Esophagus muscularis mucosa (tissue), 4 donors: ENCODE results near the gene UBE2E3. TPM values are rescaled to one million over a fixed set of nuclear protein-coding genes. Genes with fewer than 3 reads are reported as not detected.

ENCODE experiments used
- DNase-seq: peaks from one replicate; pipeline ENCODE4 v3.0.0-alpha.2; 2017; ENCODE audit errors: extremely low spot score
- H3K27ac ChIP-seq, 4 donors: fragments of 200-600 bp; sonication (generic); replicated peaks in 1 of 4; 1 replicate in 3 of 4; 2 replicates in 1 of 4; pipeline ENCODE4 v1.5.1; 2016 to 2019; ENCODE audit warnings: mild to moderate bottlenecking in 1 of 4
- H3K27me3 ChIP-seq, 4 donors: fragments of 200-600 bp; sonication (generic); one replicate each; pipeline versions ENCODE4 v1.5.1 to v1.6.0; 2016 to 2019
- H3K36me3 ChIP-seq, 4 donors: fragments of 200-600 bp; sonication (generic); one replicate each; pipeline ENCODE4 v1.5.1; 2016 to 2019
- H3K4me1 ChIP-seq, 4 donors: fragments of 200-600 bp; sonication (generic); one replicate each; pipeline ENCODE4 v1.5.1; 2016 to 2019
- H3K4me3 ChIP-seq, 4 donors: fragments of 200-600 bp; sonication (generic); 1 replicate in 2 of 4; 2 replicates in 2 of 4; pipeline ENCODE4 v1.5.1; 2016 to 2019; ENCODE audit warnings: mild to moderate bottlenecking in 4 of 4, moderate library complexity in 1 of 4
- H3K9me3 ChIP-seq, 4 donors: fragments of 200-600 bp; sonication (generic); 1 replicate in 3 of 4; 2 replicates in 1 of 4; pipeline ENCODE4 v1.5.1; 2016 to 2019
- EP300 ChIP-seq: sonication (generic); formaldehyde crosslinking; IDR thresholded peaks from one replicate; pipeline ENCODE4 v1.6.1; 2017; ENCODE audit warnings: antibody characterized with exemption
- POLR2A ChIP-seq: fragments of 450-650 bp; IDR thresholded peaks from one replicate; pipeline ENCODE4 v1.6.1; 2017; ENCODE audit warnings: antibody characterized with exemption, moderate library complexity, mild to moderate bottlenecking, low read depth
- POLR2AphosphoS5 ChIP-seq, 2 donors: sonication (generic); formaldehyde crosslinking; IDR thresholded peaks; one replicate each; pipeline ENCODE4 v1.6.1; 2017; ENCODE audit warnings: antibody characterized with exemption in 2 of 2
- WGBS: methylation state at CpG from one replicate; pipeline ENCODE4 v1.1.5; 2018; 5-methylcytosine and 5-hydroxymethylcytosine counted together
- intact Hi-C: fragments of 100-400 bp; cut with DNase I; formaldehyde crosslinking; loops from one replicate; pipeline ENCODE4 v1.15.1; 2023
- total RNA-seq, 4 donors: library from RNA; depleted of rRNA; stranded (reverse); fragments of >200 nt; gene quantifications; one replicate each; pipeline versions ENCODE4 v1.1.0 to v1.2.1, GENCODE V29; 2016
- TF ChIP-seq, protein P1 (sequence below), 3 experiments: fragments of 200-600 bp in 2 of 3; fragments of 450-650 bp in 1 of 3; sonication (generic) in 2 of 3; IDR thresholded peaks; one replicate each; pipeline ENCODE4 v1.5.1; 2017 to 2019; ENCODE audit warnings: antibody characterized with exemption in 3 of 3, mild to moderate bottlenecking in 2 of 3, moderate library complexity in 1 of 3

UBE2E3 gene
- total RNA-seq, 4 donors from 2014 or later = 32.8 to 57.7 (median 40.2) TPM

GRCh38 chr2:181065458-181065857 is 85.1 kb downstream of the UBE2E3 start:
- no peak for DNase-seq
- Histone ChIP-seq H3K36me3 (no peaks in the 10 kb centered on the region), H3K27me3 (no peaks in the 10 kb centered on the region), H3K4me3 (no peak overlapping the region), H3K27ac (no peak overlapping the region), H3K9me3 (no peaks in the 10 kb centered on the region), H3K4me1 (peaks cover 0 to 5% (median 2%) of the 10 kb centered on the region in 4 donors)
- TF ChIP-seq POLR2A (no peak), EP300 (no peak), POLR2AphosphoS5 (IDR thresholded peaks at IDR 0.05) (no peak)
- TF ChIP-seq, protein P1, sequence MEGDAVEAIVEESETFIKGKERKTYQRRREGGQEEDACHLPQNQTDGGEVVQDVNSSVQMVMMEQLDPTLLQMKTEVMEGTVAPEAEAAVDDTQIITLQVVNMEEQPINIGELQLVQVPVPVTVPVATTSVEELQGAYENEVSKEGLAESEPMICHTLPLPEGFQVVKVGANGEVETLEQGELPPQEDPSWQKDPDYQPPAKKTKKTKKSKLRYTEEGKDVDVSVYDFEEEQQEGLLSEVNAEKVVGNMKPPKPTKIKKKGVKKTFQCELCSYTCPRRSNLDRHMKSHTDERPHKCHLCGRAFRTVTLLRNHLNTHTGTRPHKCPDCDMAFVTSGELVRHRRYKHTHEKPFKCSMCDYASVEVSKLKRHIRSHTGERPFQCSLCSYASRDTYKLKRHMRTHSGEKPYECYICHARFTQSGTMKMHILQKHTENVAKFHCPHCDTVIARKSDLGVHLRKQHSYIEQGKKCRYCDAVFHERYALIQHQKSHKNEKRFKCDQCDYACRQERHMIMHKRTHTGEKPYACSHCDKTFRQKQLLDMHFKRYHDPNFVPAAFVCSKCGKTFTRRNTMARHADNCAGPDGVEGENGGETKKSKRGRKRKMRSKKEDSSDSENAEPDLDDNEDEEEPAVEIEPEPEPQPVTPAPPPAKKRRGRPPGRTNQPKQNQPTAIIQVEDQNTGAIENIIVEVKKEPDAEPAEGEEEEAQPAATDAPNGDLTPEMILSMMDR (IDR thresholded peaks at IDR 0.05) = no peak
- intact Hi-C loops = no loop called here

DNA sequence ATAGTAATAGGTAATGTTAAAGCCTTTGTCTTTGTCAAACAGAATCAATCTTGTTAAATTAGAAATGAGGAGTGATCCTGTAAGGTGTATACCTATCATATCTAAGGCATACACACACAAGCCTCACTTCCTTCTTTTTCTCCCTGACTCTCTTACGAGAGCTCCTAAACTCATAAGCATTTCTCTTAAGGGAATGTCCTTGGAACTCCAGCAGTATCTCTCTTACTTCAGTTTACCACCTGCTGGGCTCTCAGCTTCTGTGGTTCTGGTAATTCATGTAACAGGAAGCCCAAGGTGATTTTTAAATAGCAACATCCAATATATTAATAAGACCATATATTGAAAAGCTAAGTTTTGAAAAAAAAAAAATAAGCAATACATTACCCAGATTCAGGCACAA is 85.9 kb downstream of the UBE2E3 start:
- intact Hi-C loops = no loop called here
- DNase-seq = no peak
- Histone ChIP-seq H3K4me1 (peaks cover 0 to 5% (median 2%) of the 10 kb centered on the region in 4 donors), H3K9me3 (no peaks in the 10 kb centered on the region), H3K4me3 (no peak overlapping the region), H3K36me3 (no peaks in the 10 kb centered on the region), H3K27me3 (no peaks in the 10 kb centered on the region), H3K27ac (no peak overlapping the region)
- 94% methylated on average over 1 of the region's 1 CpG for WGBS
- TF ChIP-seq, protein P1 (IDR thresholded peaks at IDR 0.05) = no peak
- TF ChIP-seq POLR2AphosphoS5 (IDR thresholded peaks at IDR 0.05) = no peak

- 59% methylated on average over 2 of the region's 2 CpGs for WGBS
- intact Hi-C loops = loop anchor here (10.0 kb wide), 2 partner anchors 395 to 945 kb away; no protein-coding TSS in a partner anchor
- TF ChIP-seq, protein P1 (IDR thresholded peaks at IDR 0.05) = no peak
- TF ChIP-seq POLR2A = no peak
- TF ChIP-seq EP300 = no peak
- no peak for TF ChIP-seq POLR2AphosphoS5 (IDR thresholded peaks at IDR 0.05)
- Histone ChIP-seq H3K27ac (no peak overlapping the region), H3K4me1 (peaks cover 0 to 5% (median 2%) of the 10 kb centered on the region in 4 donors), H3K4me3 (no peak overlapping the region), H3K36me3 (no peaks in the 10 kb centered on the region), H3K27me3 (no peaks in the 10 kb centered on the region), H3K9me3 (no peaks in the 10 kb centered on the region)
- no peak for DNase-seq
These were observed 89.9 kb downstream of the UBE2E3 start for GRCh38 chr2:181070119-181070835.

DNA sequence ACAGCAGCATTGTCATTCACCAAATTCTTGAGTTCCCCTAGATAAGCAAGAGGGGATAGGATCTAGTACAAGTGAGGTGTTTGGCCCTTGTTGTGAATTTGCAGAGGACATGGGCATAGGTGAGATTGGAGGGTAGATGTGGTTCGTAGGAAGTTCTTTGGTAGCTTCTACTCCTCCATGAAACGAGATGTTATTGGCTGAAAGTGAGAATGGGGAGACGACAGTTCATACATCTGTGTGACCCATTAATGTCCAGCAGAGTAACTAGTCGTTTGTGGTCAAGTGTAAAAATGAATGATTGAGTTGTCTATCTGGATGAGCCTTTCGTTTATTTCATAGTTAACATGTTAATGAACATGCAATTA is 90.4 kb downstream of the UBE2E3 start:
- no peak overlapping the region for H3K4me3 ChIP-seq
- DNase-seq = no peak
- H3K36me3 ChIP-seq = no peaks in the 10 kb centered on the region
- intact Hi-C loops = loop anchor here (10.0 kb wide), 2 partner anchors 394 to 946 kb away; no protein-coding TSS in a partner anchor
- no peak overlapping the region for H3K27ac ChIP-seq
- no peaks in the 10 kb centered on the region for H3K27me3 ChIP-seq
- TF ChIP-seq, protein P1 (IDR thresholded peaks at IDR 0.05) = no peak
- no peak for TF ChIP-seq EP300
- no peak for TF ChIP-seq POLR2AphosphoS5 (IDR thresholded peaks at IDR 0.05)
- TF ChIP-seq POLR2A = no peak
- H3K4me1 ChIP-seq = peaks cover 0 to 5% (median 2%) of the 10 kb centered on the region in 4 donors
- no peaks in the 10 kb centered on the region for H3K9me3 ChIP-seq
- 94% methylated on average over 5 of the region's 5 CpGs for WGBS
